Stomach (tissue), 9 donors: ENCODE measurements around the gene SINHCAF. TPM values are rescaled to one million over a fixed set of nuclear protein-coding genes. Genes with fewer than 3 reads are reported as not detected.
A peak's percentile ranks its signal among the peaks of the same experiment; 100 is the strongest.

ENCODE experiments used
- DNase-seq, 2 donors: peaks; one replicate each; pipeline versions ENCODE4 v3.0.0 to v3.0.0-alpha.2; 2013 to 2019
- H3K27ac ChIP-seq, 5 donors: fragments of 200-600 bp in 4 of 5; sonication (generic) in 4 of 5; one replicate each; pipeline ENCODE4 v1.5.1; 2013 to 2019; ENCODE audit warnings: mild to moderate bottlenecking in 1 of 5, moderate library complexity in 1 of 5
- H3K27me3 ChIP-seq, 3 donors: fragments of 200-600 bp; sonication (generic); one replicate each; pipeline ENCODE4 v1.5.1; 2017 to 2019; ENCODE audit warnings: mixed run types in 1 of 3
- H3K36me3 ChIP-seq, 4 donors: fragments of 200-600 bp; sonication (generic); 1 replicate in 3 of 4; 2 replicates in 1 of 4; pipeline ENCODE4 v1.5.1; 2016 to 2019
- H3K4me1 ChIP-seq, 4 donors: fragments of 200-600 bp; sonication (generic); one replicate each; pipeline ENCODE4 v1.5.1; 2016 to 2019
- H3K4me3 ChIP-seq, 4 donors: fragments of 200-600 bp; sonication (generic) in 3 of 4; one replicate each; pipeline ENCODE4 v1.5.1; 2016 to 2019; ENCODE audit warnings: mild to moderate bottlenecking in 1 of 4
- H3K9me3 ChIP-seq, 4 donors: fragments of 200-600 bp; sonication (generic); one replicate each; pipeline ENCODE4 v1.5.1; 2016 to 2019
- EP300 ChIP-seq: sonication (generic); formaldehyde crosslinking; IDR thresholded peaks from one replicate; pipeline ENCODE4 v1.6.1; 2017; ENCODE audit warnings: antibody characterized with exemption
- POLR2A ChIP-seq, 4 donors: fragments of 450-650 bp; IDR thresholded peaks; one replicate each; pipeline ENCODE4 v1.6.1; 2016; ENCODE audit warnings: antibody characterized with exemption in 4 of 4, control low read depth in 2 of 4, mild to moderate bottlenecking in 1 of 4, moderate library complexity in 1 of 4
- POLR2AphosphoS5 ChIP-seq, 3 donors: sonication (generic); formaldehyde crosslinking; IDR thresholded peaks; one replicate each; pipeline ENCODE4 v1.6.1; 2016; ENCODE audit warnings: antibody characterized with exemption in 3 of 3
- WGBS, 5 donors: extraction: QIAGEN DNeasy Blood & Tissue Kit in 3 of 5; methylation state at CpG; one replicate each; pipeline versions ENCODE4 v1.1.5 to v1.1.7; 2013 to 2018; 5-methylcytosine and 5-hydroxymethylcytosine counted together
- intact Hi-C: fragments of 100-400 bp; cut with DNase I; formaldehyde crosslinking; loops from one replicate; pipeline ENCODE4 v1.15.1; 2023; ENCODE audit warnings: low total_unique reads
- polyA plus RNA-seq, 3 donors: library from polyadenylated mRNA; stranded (reverse); fragments of 200-250 nt; gene quantifications; one replicate each; pipeline ENCODE4 v1.2.3, GENCODE V29; 2013
- total RNA-seq, 5 donors: library from RNA; depleted of rRNA; stranded (reverse); fragments of >200 nt; gene quantifications; one replicate each; pipeline versions ENCODE4 v1.1.0 to v1.2.3, GENCODE V29; 2014 to 2016
- TF ChIP-seq, protein P1 (sequence below), 7 experiments: fragments of 450-650 bp in 4 of 7; fragments of 200-600 bp in 3 of 7; sonication (generic) in 3 of 7; IDR thresholded peaks; one replicate each; pipeline ENCODE4 v1.5.1; 2016 to 2019; ENCODE audit warnings: antibody characterized with exemption in 7 of 7, control low read depth in 2 of 7, mild to moderate bottlenecking in 1 of 7
- donor health status: healthy with polysubstance abuse.
- donor health status: Bipolar disorder and iron deficiency.
- donor health status: healthy.

SINHCAF gene
- total and polyA plus RNA-seq, 8 donors, result 17.5 to 93.5 (median 28.2) TPM

DNA sequence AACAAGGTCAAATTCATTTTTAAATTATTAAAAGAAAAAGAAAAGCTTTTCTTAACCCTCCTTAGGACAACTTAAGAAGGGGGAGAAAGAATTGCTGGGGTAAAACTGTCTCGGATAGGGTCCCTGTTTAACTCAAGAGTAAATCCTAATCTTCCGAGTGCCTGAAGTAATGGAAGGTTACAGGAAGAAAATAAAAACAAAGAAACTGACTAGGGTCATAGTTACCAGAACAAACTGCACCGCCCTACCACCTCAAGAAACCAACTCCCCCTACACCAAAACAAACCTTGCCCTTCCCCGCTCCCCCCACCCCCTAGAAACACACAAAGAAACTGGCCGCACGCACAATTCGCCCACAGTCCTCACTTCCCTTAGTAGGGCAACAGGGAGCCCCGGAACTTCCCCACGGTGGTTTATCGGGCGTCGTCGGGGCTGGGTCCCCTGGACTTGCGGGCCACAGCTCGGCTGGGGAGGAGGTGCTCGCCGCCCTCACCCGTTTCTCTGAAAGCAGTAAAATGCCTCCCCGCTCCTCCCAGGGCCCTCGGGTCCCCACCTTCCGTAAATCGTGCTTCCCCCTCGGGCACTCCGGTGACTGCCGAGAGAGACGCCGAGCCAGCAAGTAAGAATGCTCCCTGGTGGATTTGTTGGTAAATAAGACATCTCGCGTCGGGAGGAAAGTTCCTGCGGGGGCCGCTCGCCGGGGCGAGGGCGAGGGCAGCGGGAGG is 2.4 kb downstream of the SINHCAF start:
- peak; percentile 51 to 82 for DNase-seq
- intact Hi-C loops, result no loop called here
- Histone ChIP-seq H3K27me3 (no peaks in the 10 kb centered on the region), H3K9me3 (no peaks in the 10 kb centered on the region), H3K4me1 (peaks cover 0 to 55% (median 24%) of the 10 kb centered on the region in 4 donors), H3K36me3 (no peaks in the 10 kb centered on the region), H3K4me3 (peak overlapping the region; percentile 73 to 80 (median 78)), H3K27ac (peak overlapping the region; percentile 86 to 96 (median 94))
- TF ChIP-seq, protein P1, sequence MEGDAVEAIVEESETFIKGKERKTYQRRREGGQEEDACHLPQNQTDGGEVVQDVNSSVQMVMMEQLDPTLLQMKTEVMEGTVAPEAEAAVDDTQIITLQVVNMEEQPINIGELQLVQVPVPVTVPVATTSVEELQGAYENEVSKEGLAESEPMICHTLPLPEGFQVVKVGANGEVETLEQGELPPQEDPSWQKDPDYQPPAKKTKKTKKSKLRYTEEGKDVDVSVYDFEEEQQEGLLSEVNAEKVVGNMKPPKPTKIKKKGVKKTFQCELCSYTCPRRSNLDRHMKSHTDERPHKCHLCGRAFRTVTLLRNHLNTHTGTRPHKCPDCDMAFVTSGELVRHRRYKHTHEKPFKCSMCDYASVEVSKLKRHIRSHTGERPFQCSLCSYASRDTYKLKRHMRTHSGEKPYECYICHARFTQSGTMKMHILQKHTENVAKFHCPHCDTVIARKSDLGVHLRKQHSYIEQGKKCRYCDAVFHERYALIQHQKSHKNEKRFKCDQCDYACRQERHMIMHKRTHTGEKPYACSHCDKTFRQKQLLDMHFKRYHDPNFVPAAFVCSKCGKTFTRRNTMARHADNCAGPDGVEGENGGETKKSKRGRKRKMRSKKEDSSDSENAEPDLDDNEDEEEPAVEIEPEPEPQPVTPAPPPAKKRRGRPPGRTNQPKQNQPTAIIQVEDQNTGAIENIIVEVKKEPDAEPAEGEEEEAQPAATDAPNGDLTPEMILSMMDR (IDR thresholded peaks at IDR 0.05), result no peak
- no peak for TF ChIP-seq POLR2AphosphoS5 (IDR thresholded peaks at IDR 0.05)
- TF ChIP-seq EP300, result no peak
- no peak for TF ChIP-seq POLR2A (IDR thresholded peaks at IDR 0.05)
- WGBS, 5 donors, result 3 to 7% (median 5%) methylated on average over 23 to 37 of the region's 37 CpGs

DNA sequence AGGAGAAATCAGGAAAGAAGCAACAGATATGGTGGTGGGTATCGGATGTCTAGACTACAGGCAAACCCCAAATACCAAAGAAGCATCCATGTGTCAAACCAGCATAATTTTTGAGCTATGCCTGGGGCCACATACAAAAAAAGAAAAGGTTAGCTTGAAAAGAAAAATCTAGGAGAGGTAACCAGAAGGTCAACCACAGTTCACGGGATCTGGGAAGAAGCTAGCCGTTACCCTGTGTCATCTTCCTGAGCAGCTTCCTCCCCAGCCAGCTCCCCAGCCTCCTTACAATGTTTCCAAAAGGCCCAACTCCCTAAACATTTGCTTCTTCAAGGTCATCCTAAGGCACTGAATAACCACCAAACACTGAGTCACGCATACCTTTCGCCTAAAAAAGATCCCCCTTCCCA is 3.1 kb downstream of the SINHCAF start:
- Histone ChIP-seq H3K36me3 (no peaks in the 10 kb centered on the region), H3K4me3 (peak overlapping the region; percentile 73 to 80 (median 78))
- intact Hi-C loops, result no loop called here

GRCh38 chr12:31321897-31322228 is 4.1 kb downstream of the SINHCAF start:
- H3K27me3 ChIP-seq, result no peaks in the 10 kb centered on the region
- no peak overlapping the region for H3K4me3 ChIP-seq
- H3K36me3 ChIP-seq, result no peaks in the 10 kb centered on the region
- no peaks in the 10 kb centered on the region for H3K9me3 ChIP-seq
- no peak for DNase-seq
- intact Hi-C loops, result no loop called here
- no peak overlapping the region for H3K27ac ChIP-seq
- TF ChIP-seq, protein P1 (IDR thresholded peaks at IDR 0.05), result no peak
- no peak for TF ChIP-seq POLR2AphosphoS5 (IDR thresholded peaks at IDR 0.05)
- no peak for TF ChIP-seq EP300
- TF ChIP-seq POLR2A (IDR thresholded peaks at IDR 0.05), result no peak
- WGBS, 5 donors, result 83 to 94% (median 93%) methylated on average over 1 of the region's 1 CpG
- peaks cover 14 to 69% (median 39%) of the 10 kb centered on the region in 4 donors for H3K4me1 ChIP-seq

More for the DNA sequence above, 3.1 kb downstream of the SINHCAF start:
- H3K4me1 ChIP-seq, result peaks cover 6 to 63% (median 32%) of the 10 kb centered on the region in 4 donors
- peak overlapping the region in 3 of 5 donors; percentile 89 to 95 (median 94) for H3K27ac ChIP-seq
- TF ChIP-seq POLR2A (IDR thresholded peaks at IDR 0.05), result no peak
- TF ChIP-seq, protein P1 (IDR thresholded peaks at IDR 0.05), result no peak
- no peaks in the 10 kb centered on the region for H3K27me3 ChIP-seq
- H3K9me3 ChIP-seq, result no peaks in the 10 kb centered on the region
- peak in 1 of 2 donors; percentile 58 for DNase-seq
- WGBS, 5 donors, result 41 to 55% (median 46%) methylated on average over 5 of the region's 5 CpGs

DNA sequence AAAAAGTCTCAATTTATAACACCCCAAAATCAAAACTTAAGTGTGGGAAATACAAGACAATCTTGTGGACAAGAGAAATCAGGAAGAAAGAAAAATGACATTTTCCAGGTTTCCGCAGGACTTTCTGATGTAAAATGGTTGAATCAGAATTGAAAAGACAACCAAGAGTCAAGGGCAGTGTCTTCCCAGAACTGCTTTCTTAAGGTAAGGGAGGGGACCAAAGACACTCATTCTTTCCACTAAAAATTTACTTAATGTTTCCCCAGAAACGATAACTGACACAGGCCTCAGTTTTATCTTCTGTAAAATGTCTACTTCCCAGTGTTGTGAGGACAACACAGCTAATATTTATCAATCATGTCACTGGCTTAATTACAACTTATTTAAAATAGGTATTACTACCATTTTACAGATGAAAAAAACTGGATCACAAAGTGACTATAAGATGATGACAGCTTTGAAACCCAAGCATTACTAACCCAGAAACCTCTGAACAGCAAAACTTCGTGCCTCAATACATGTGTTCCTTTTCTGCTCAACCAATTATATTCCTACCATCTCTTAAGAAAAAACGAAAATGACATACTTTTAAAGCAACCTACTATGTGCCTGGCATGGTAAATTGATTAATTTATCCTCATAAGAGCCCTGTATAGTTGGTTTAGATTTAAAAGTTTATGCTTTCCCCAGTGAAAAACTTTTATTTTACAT is 4.6 kb downstream of the SINHCAF start:
- no peak for DNase-seq
- WGBS, 5 donors, result 58 to 69% (median 64%) methylated on average over 4 of the region's 4 CpGs
- Histone ChIP-seq H3K9me3 (no peaks in the 10 kb centered on the region), H3K36me3 (no peaks in the 10 kb centered on the region), H3K27me3 (no peaks in the 10 kb centered on the region), H3K4me3 (no peak overlapping the region), H3K4me1 (peaks cover 17 to 71% (median 42%) of the 10 kb centered on the region in 4 donors), H3K27ac (no peak overlapping the region)
- no peak for TF ChIP-seq POLR2AphosphoS5 (IDR thresholded peaks at IDR 0.05)
- TF ChIP-seq, protein P1 (IDR thresholded peaks at IDR 0.05), result no peak
- no peak for TF ChIP-seq POLR2A (IDR thresholded peaks at IDR 0.05)
- TF ChIP-seq EP300, result no peak
- intact Hi-C loops, result no loop called here
